Neural progenitor cell (in vitro differentiated cells): ENCODE results near the gene RNF180.

Experiments
- EZH2phosphoT487 ChIP-seq: fragments of 200-600 bp; sonication (generic); IDR thresholded peaks from 2 replicates; pipeline ENCODE4 v1.6.1; 2017; ENCODE audit warnings: antibody characterized with exemption
- TF ChIP-seq, protein P1 (sequence below): fragments of 200-600 bp; sonication (generic); IDR thresholded peaks from 2 replicates; pipeline ENCODE4 v1.5.1; 2017; ENCODE audit warnings: antibody characterized with exemption, mild to moderate bottlenecking

DNA sequence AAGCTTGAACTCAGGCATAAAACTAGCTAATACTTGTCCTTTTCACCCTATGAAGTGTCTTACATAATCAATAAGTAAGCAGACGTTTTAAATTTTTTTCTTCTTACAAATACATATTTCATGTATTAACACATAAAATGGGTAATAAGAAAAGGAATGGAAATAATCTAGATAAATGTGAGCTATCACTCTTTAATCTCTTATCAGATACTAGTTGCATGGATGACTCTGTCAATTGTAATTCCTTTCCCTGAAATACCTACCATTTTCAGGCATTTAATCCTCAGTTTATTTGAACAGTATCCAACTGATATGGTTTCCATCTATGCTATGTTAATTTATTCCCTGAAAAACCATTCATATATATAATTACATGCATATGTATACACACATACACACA lies 174.1 kb downstream of the RNF180 start:
- TF ChIP-seq, protein P1, sequence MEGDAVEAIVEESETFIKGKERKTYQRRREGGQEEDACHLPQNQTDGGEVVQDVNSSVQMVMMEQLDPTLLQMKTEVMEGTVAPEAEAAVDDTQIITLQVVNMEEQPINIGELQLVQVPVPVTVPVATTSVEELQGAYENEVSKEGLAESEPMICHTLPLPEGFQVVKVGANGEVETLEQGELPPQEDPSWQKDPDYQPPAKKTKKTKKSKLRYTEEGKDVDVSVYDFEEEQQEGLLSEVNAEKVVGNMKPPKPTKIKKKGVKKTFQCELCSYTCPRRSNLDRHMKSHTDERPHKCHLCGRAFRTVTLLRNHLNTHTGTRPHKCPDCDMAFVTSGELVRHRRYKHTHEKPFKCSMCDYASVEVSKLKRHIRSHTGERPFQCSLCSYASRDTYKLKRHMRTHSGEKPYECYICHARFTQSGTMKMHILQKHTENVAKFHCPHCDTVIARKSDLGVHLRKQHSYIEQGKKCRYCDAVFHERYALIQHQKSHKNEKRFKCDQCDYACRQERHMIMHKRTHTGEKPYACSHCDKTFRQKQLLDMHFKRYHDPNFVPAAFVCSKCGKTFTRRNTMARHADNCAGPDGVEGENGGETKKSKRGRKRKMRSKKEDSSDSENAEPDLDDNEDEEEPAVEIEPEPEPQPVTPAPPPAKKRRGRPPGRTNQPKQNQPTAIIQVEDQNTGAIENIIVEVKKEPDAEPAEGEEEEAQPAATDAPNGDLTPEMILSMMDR = no peak
- no peak for TF ChIP-seq EZH2phosphoT487
